ENCODE results near the gene MYH2.
"Not testable (repeated sequence)": the region's sequence is repeated elsewhere in the genome, so short reads cannot be mapped to it uniquely, and the experiment has no call there.

The MYH2 gene

GRCh38 chr17:10547351-10547750 is 2.1 kb downstream of the MYH2 start:
- DNase-seq (ENCODE audit: extremely low read depth, low read depth) = no peak
- TF ChIP-seq, protein P1, sequence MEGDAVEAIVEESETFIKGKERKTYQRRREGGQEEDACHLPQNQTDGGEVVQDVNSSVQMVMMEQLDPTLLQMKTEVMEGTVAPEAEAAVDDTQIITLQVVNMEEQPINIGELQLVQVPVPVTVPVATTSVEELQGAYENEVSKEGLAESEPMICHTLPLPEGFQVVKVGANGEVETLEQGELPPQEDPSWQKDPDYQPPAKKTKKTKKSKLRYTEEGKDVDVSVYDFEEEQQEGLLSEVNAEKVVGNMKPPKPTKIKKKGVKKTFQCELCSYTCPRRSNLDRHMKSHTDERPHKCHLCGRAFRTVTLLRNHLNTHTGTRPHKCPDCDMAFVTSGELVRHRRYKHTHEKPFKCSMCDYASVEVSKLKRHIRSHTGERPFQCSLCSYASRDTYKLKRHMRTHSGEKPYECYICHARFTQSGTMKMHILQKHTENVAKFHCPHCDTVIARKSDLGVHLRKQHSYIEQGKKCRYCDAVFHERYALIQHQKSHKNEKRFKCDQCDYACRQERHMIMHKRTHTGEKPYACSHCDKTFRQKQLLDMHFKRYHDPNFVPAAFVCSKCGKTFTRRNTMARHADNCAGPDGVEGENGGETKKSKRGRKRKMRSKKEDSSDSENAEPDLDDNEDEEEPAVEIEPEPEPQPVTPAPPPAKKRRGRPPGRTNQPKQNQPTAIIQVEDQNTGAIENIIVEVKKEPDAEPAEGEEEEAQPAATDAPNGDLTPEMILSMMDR (IDR thresholded peaks at IDR 0.05; ENCODE audit: low read depth, low read length, missing control alignments) = no peak
- no peak overlapping the region for H3K4me3 ChIP-seq (replicated peaks; ENCODE audit: low read depth, low read length)

DNA sequence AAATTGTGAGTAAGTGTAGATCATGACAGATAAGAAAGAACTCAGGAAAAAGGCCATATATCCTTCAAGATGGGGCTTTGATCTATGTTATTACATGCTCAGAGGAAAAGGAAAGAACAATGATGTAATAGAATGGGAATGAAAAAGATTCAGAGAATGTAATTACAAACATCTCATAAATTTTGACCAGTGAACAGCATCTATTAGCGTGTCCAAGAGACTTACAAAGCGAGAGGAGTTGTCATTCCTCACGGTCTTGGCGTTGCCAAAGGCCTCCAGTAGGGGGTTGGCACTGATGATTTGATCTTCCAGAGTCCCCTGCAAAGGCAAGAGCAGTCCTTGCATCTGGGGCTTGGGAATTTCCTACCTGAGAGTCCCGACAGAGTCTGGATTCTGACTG is 6.0 kb downstream of the MYH2 start:
- DNase-seq (ENCODE audit: extremely low read depth, low read depth); H3K4me3 ChIP-seq (replicated peaks; ENCODE audit: low read depth, low read length): not testable (repeated sequence)

- DNase-seq (ENCODE audit: extremely low read depth, low read depth) = not testable (repeated sequence)
Observed at GRCh38 chr17:10541179-10541578, 8.3 kb downstream of the MYH2 start.

DNA sequence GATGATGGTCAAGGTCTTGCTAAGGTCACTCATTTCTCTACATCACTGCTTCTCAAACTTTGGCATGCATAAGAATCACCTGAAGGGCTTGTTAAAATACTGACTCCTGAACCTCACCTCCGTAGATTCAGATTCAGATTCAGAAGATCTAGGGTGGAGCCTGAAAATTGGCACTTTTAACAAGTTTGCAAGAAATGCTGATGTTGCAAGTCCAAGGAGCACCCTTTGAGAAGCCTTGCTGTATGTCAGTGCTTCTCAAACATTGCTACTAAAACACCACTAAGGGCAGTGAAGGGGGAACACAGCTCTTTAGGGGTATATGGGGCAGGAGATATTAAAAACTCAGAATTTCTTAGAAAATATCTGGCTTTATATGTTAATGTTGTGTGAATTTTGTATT is 17.4 kb downstream of the MYH2 start:
- H3K4me3 ChIP-seq (replicated peaks; ENCODE audit: low read depth, low read length) = no peak overlapping the region
- TF ChIP-seq, protein P1 (IDR thresholded peaks at IDR 0.05; ENCODE audit: low read depth, low read length, missing control alignments) = no peak
- no peak for DNase-seq (ENCODE audit: extremely low read depth, low read depth)

More at GRCh38 chr17:10541179-10541578, 8.3 kb downstream of the MYH2 start:
- H3K4me3 ChIP-seq (replicated peaks; ENCODE audit: low read depth, low read length) = not testable (repeated sequence)

DNA sequence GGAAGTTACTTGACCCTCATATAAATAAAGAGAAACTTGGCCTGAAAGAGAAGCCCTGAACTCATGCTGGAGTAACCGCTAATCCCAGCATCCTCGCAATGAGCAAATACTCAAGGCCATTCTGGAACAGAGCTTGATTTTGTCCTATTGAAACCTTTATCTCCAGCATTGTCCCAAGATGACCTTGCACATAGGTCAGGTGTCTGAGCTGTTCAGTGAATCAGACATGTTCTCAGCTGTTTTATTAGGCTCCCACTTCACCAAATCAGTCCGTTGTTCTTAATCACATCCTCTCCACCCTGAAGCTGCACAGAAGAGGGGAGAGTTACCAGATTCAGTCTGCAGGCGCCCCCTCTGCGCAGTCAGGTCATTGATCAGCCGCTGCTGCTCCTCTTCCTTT is 22.0 kb downstream of the MYH2 start:
- DNase-seq (ENCODE audit: extremely low read depth, low read depth) = no peak
- TF ChIP-seq, protein P1 (IDR thresholded peaks at IDR 0.05; ENCODE audit: low read depth, low read length, missing control alignments) = no peak
- no peak overlapping the region for H3K4me3 ChIP-seq (replicated peaks; ENCODE audit: low read depth, low read length)

- no peak for DNase-seq (ENCODE audit: extremely low read depth, low read depth)
- TF ChIP-seq, protein P1 (IDR thresholded peaks at IDR 0.05; ENCODE audit: low read depth, low read length, missing control alignments) = no peak
- H3K4me3 ChIP-seq (replicated peaks; ENCODE audit: low read depth, low read length) = no peak overlapping the region
Observed at GRCh38 chr17:10526517-10526916, 22.9 kb downstream of the MYH2 start.

DNA sequence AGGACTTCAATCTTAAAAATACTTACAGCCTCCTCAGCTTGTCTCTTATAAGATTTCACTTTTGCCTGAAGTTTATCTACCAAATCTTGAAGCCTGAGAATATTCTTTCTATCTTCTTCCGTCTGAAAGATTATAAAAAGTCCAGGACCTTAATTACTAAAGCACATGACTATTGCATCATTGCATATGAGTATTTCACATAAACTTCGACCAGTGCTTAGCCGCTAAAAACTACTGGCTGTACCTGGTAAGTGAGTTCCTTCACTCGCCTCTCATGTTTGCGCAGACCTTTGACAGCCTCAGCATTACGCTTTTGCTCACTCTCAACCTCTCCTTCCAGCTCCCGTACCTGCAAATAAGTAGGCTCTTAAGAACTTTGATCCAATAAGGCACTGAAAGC is 26.4 kb downstream of the MYH2 start:
- DNase-seq (ENCODE audit: extremely low read depth, low read depth) = no peak
- TF ChIP-seq, protein P1 (IDR thresholded peaks at IDR 0.05; ENCODE audit: low read depth, low read length, missing control alignments) = no peak
- no peak overlapping the region for H3K4me3 ChIP-seq (replicated peaks; ENCODE audit: low read depth, low read length)

- H3K4me3 ChIP-seq (replicated peaks; ENCODE audit: low read depth, low read length) = no peak overlapping the region
- TF ChIP-seq, protein P1 (IDR thresholded peaks at IDR 0.05; ENCODE audit: low read depth, low read length, missing control alignments) = no peak
Observed at GRCh38 chr17:10521949-10522348, 27.5 kb downstream of the MYH2 start.

More at GRCh38 chr17:10521949-10522348, 27.5 kb downstream of the MYH2 start:
- no peak for DNase-seq (ENCODE audit: extremely low read depth, low read depth)
